G401.6 (cell line): ENCODE results near the gene PRKCE.

Source experiments
- FAIRE-seq: peaks from 2 replicates; lab custom pipeline; 2012; peaks lifted over from hg19 to GRCh38; lab: Jason Lieb, UNC

PRKCE gene

GRCh38 chr2:46230677-46231425 lies 579.4 kb downstream of the PRKCE start:
- FAIRE-seq: no peak

GRCh38 chr2:46231721-46232120 lies 580.2 kb downstream of the PRKCE start:
- FAIRE-seq: no peak

GRCh38 chr2:46232860-46233259 lies 581.4 kb downstream of the PRKCE start:
- no peak for FAIRE-seq

- FAIRE-seq: no peak
These were observed 584.8 kb downstream of the PRKCE start for GRCh38 chr2:46236006-46236875.

- no peak for FAIRE-seq
These were observed 585.7 kb downstream of the PRKCE start for GRCh38 chr2:46236876-46237859.
